Panc1 (cell line): ENCODE measurements around the gene CBY1.

Experiments used
- POLR2AphosphoS5 ChIP-seq: IDR thresholded peaks from 2 replicates; pipeline ENCODE4 v1.6.1; 2012; ENCODE audit warnings: mild to moderate bottlenecking, low read depth, low read length, moderate library complexity
- REST ChIP-seq, 2 experiments: IDR thresholded peaks; 2 replicates each; pipeline ENCODE4 v1.6.1; 2011 to 2012; ENCODE audit warnings: low read depth in 2 of 2, control low read depth in 1 of 2, low read length in 1 of 2, mild to moderate bottlenecking in 1 of 2, moderate library complexity in 1 of 2; ENCODE audit not compliant: insufficient read depth in 1 of 2
- SIN3A ChIP-seq: IDR thresholded peaks from 2 replicates; pipeline ENCODE4 v1.6.1; 2012; ENCODE audit warnings: low read depth, mild to moderate bottlenecking, low read length, moderate library complexity, borderline replicate concordance; ENCODE audit not compliant: insufficient read depth
- TCF7L2 ChIP-seq: IDR thresholded peaks from 2 replicates; pipeline ENCODE4 v1.6.1; 2011; ENCODE audit warnings: mild to moderate bottlenecking, low read depth, low read length, inconsistent platforms
- TF ChIP-seq, protein P1 (sequence below): fragments of 450-650 bp; IDR thresholded peaks from 2 replicates; pipeline ENCODE4 v1.5.1; 2017; ENCODE audit warnings: mild to moderate bottlenecking

DNA sequence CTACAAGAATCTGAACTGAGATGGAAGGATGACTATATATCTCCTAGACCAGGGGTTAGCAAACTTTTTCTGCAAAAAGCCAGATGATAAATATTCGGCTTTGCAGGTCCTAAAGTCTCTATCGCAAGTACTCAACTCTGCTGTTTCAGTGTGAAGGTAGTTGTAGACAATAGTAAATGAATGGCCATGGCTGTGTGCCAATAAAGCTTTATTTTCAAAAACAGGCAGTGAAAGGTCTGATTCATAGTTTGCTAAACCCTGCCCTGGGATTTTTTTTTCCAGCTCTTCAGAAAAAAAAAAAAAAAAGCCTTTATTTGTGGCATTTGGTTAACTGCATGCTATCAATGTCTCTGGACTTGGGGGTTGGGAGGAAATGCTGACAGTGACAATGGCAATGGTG lies 37.8 kb upstream of the CBY1 start:
- TF ChIP-seq, protein P1, sequence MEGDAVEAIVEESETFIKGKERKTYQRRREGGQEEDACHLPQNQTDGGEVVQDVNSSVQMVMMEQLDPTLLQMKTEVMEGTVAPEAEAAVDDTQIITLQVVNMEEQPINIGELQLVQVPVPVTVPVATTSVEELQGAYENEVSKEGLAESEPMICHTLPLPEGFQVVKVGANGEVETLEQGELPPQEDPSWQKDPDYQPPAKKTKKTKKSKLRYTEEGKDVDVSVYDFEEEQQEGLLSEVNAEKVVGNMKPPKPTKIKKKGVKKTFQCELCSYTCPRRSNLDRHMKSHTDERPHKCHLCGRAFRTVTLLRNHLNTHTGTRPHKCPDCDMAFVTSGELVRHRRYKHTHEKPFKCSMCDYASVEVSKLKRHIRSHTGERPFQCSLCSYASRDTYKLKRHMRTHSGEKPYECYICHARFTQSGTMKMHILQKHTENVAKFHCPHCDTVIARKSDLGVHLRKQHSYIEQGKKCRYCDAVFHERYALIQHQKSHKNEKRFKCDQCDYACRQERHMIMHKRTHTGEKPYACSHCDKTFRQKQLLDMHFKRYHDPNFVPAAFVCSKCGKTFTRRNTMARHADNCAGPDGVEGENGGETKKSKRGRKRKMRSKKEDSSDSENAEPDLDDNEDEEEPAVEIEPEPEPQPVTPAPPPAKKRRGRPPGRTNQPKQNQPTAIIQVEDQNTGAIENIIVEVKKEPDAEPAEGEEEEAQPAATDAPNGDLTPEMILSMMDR: no peak
- no peak for TF ChIP-seq REST (IDR thresholded peaks at IDR 0.05; ENCODE audit: insufficient read depth in 1 of 2, low read depth in 2 of 2, low read length in 1 of 2)
- no peak for TF ChIP-seq POLR2AphosphoS5
- TF ChIP-seq TCF7L2: no peak
- no peak for TF ChIP-seq SIN3A
